A673 (cell line): ENCODE measurements around the gene HINT3. TPM values are rescaled to one million over a fixed set of nuclear protein-coding genes. Genes with fewer than 3 reads are reported as not detected.

Experiments
- BruUV-seq: library from RNA; stranded (reverse); fragments of 400-500 nt; replicated peaks from 2 replicates; lab custom pipeline; 2021; lab: Mats Ljungman, UMichigan
- CTCF ChIA-PET: fragments of 300-600 bp; sonication (Branson Sonifier 250); formaldehyde crosslinking; loops from one replicate; lab custom pipeline; 2022; ENCODE audit warnings: antibody characterized with exemption; lab: Charles Lee
- POLR2A ChIA-PET: fragments of 300-600 bp; sonication (Branson Sonifier 250); formaldehyde crosslinking; loops from one replicate; lab custom pipeline; 2022; ENCODE audit warnings: antibody characterized with exemption; ENCODE audit not compliant: low non-redundant PET; lab: Charles Lee
- DNase-seq: peaks from one replicate; pipeline ENCODE4 v3.0.0-alpha.2; 2015; ENCODE audit warnings: low spot score
- H3K27ac ChIP-seq: fragments of 200-600 bp; sonication (generic); 2 replicates; pipeline ENCODE4 v1.5.1; 2016; ENCODE audit warnings: mixed run types, low read depth, mild to moderate bottlenecking, mixed read lengths, antibody characterized with exemption, low read length; ENCODE audit not compliant: poor library complexity, severe bottlenecking
- H3K27me3 ChIP-seq: fragments of 200-600 bp; sonication (generic); replicated peaks from 2 replicates; pipeline ENCODE4 v1.6.1; 2017; ENCODE audit warnings: mixed run types, low read depth, mild to moderate bottlenecking, mixed read lengths, antibody characterized with exemption, low read length; ENCODE audit not compliant: insufficient read depth, poor library complexity
- H3K36me3 ChIP-seq: fragments of 200-600 bp; sonication (generic); 2 replicates; pipeline ENCODE4 v1.6.1; 2016; ENCODE audit warnings: mixed run types, mild to moderate bottlenecking, mixed read lengths, antibody characterized with exemption, low read length; ENCODE audit not compliant: insufficient read depth, poor library complexity, severe bottlenecking
- H3K4me1 ChIP-seq: fragments of 200-600 bp; sonication (generic); 2 replicates; pipeline ENCODE4 v1.6.1; 2017; ENCODE audit warnings: mixed run types, mild to moderate bottlenecking, mixed read lengths, antibody characterized with exemption, low read length; ENCODE audit not compliant: insufficient read depth, poor library complexity, severe bottlenecking
- H3K4me3 ChIP-seq: fragments of 200-600 bp; sonication (generic); 2 replicates; pipeline ENCODE4 v1.5.1; 2016; ENCODE audit warnings: low read depth, mixed run types, mild to moderate bottlenecking, mixed read lengths, low read length; ENCODE audit not compliant: poor library complexity, severe bottlenecking
- H3K9me3 ChIP-seq: fragments of 200-600 bp; sonication (generic); 2 replicates; pipeline ENCODE4 v1.6.1; 2016; ENCODE audit warnings: mixed run types, low read depth, mild to moderate bottlenecking, mixed read lengths, antibody characterized with exemption, low read length; ENCODE audit not compliant: poor library complexity, severe bottlenecking
- CTCF ChIP-seq: fragments of 300-800, 200-600 bp; sonication (generic); conservative IDR thresholded peaks from 2 replicates; pipeline ENCODE4 v1.5.1; 2017; ENCODE audit warnings: low read depth, mild to moderate bottlenecking, antibody characterized with exemption, low read length, moderate library complexity, mixed read lengths
- EZH2 ChIP-seq: fragments of 200-600 bp; sonication (generic); IDR thresholded peaks from 2 replicates; pipeline ENCODE4 v1.6.1; 2017; ENCODE audit warnings: borderline replicate concordance, low read depth, mild to moderate bottlenecking, mixed read lengths, antibody characterized with exemption, low read length; ENCODE audit not compliant: poor library complexity, severe bottlenecking
- intact Hi-C: fragments of 100-400 bp; cut with micrococcal nuclease; formaldehyde crosslinking; loops from one replicate; pipeline ENCODE4 v1.10.0; 2022; ENCODE audit not compliant: unreplicated experiment
- total RNA-seq: library from RNA; stranded (reverse); gene quantifications from 2 replicates; pipeline ENCODE4 v1.2.3, GENCODE V29; 2021

The HINT3 gene
- total RNA-seq, 1 experiment from 2014 or later = 15.8 TPM

- no peak for DNase-seq
- Histone ChIP-seq H3K4me3 (no peak overlapping the region), H3K27me3 (no peaks in the 10 kb centered on the region), H3K27ac (no peak overlapping the region), H3K9me3 (no peaks in the 10 kb centered on the region), H3K4me1 (peaks cover 4% of the 10 kb centered on the region), H3K36me3 (no peaks in the 10 kb centered on the region)
- ChIA-PET CTCF (no interaction called here), POLR2A (no interaction called here)
- no TSS peak for BruUV-seq
- intact Hi-C loops = no loop called here
- TF ChIP-seq CTCF (no peak), EZH2 (no peak)
Measured at GRCh38 chr6:125926711-125927110, 29.9 kb upstream of the HINT3 start.

GRCh38 chr6:125927761-125928160 lies 28.8 kb upstream of the HINT3 start:
- peaks cover 4% of the 10 kb centered on the region for H3K4me1 ChIP-seq
- H3K36me3 ChIP-seq = no peaks in the 10 kb centered on the region
- intact Hi-C loops = no loop called here
- H3K27ac ChIP-seq = no peak overlapping the region
- BruUV-seq = no TSS peak
- CTCF ChIA-PET = no interaction called here
- no peaks in the 10 kb centered on the region for H3K27me3 ChIP-seq
- POLR2A ChIA-PET = no interaction called here
- H3K4me3 ChIP-seq = no peak overlapping the region
- no peaks in the 10 kb centered on the region for H3K9me3 ChIP-seq
- no peak for TF ChIP-seq EZH2
- TF ChIP-seq CTCF = no peak
- no peak for DNase-seq

- H3K4me3 ChIP-seq = no peak overlapping the region
- DNase-seq = no peak
- H3K27ac ChIP-seq = no peak overlapping the region
- no peaks in the 10 kb centered on the region for H3K36me3 ChIP-seq
- H3K9me3 ChIP-seq = no peaks in the 10 kb centered on the region
- POLR2A ChIA-PET = no interaction called here
- H3K27me3 ChIP-seq = no peaks in the 10 kb centered on the region
- TF ChIP-seq EZH2 (no peak), CTCF (no peak)
- no TSS peak for BruUV-seq
- CTCF ChIA-PET = no interaction called here
- intact Hi-C loops = no loop called here
- H3K4me1 ChIP-seq = no peaks in the 10 kb centered on the region
Measured at GRCh38 chr6:125930765-125931418, 25.7 kb upstream of the HINT3 start.
